C1 segment of cervical spinal cord (tissue), 14 donors: ENCODE results near the gene NHP2.

ENCODE experiments used
- DNase-seq, 14 donors: peaks; one replicate each; lab custom pipeline; 2025; lab: John Stamatoyannopoulos, UW

NHP2 gene

GRCh38 chr5:178176791-178177190 is 23.1 kb upstream of the NHP2 start:
- no peak for DNase-seq

- no peak for DNase-seq
Observed at GRCh38 chr5:178174456-178174855, 20.8 kb upstream of the NHP2 start.

- DNase-seq, result no peak
Observed at GRCh38 chr5:178170455-178170854, 16.8 kb upstream of the NHP2 start.

DNA sequence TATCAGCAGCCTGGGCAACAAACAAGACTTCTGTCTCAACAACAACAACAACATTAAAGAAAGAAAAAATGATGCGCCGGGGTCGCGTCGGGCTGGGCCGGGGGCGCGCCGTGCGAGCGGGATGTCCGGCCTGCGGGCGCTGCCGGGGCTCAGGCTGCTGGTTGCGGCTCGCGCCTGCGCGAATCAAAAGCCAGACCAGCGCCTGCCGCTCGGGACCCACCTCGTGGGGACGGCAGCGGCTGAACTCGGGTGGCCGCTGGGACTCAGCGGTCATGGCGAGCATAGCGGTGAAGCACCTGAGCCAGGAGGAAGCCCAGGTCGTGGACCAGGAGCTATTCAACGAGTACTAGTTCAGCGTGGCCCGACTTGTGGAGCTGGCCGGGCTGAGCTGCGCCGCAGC is 11.9 kb upstream of the NHP2 start:
- DNase-seq, result no peak

- DNase-seq, result peak in 12 of 14 donors; percentile 11 to 77 (median 68)
Observed at GRCh38 chr5:178163772-178164735, 10.4 kb upstream of the NHP2 start.

DNA sequence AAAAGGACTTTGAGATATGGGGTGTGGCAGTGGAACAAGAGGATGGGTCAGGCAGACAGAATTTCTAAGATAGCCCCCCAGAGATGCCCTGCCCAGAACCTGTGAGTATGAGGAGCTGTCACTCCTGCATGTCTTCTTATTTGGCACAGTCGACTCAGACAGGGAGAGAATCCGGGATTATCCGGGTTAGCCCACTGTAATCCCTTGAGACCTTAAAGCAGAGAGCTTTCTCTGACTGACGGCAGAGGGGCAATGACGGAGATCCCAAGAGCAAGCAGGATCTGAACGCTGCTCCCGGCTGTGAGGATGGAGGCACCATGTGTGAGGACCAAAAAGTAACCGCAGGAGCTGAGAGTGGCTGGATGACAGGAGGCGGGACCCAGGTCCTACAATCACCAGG is 8.8 kb upstream of the NHP2 start:
- no peak for DNase-seq

- DNase-seq, result no peak
Observed at GRCh38 chr5:178160176-178160575, 6.5 kb upstream of the NHP2 start.

DNA sequence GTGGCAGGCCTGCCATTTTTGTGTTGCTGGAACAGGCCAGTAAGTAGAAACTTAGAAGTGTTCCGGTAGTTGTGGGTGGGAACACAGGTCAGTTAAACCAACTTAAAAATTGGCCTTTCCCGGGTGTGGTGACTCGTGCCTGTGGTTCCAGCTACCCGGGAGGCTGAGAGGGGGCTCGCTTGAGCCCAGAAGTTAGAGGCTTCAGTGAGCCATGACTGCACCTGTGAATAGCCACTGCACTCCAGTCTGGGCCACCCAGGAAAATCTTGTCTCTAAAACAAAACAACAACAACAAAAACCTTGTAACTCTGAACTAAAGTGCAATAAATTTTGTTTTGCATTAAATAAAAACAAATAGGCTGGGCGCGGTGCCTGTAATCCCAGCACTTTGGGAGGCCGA is 1.4 kb upstream of the NHP2 start:
- DNase-seq, result no peak

DNA sequence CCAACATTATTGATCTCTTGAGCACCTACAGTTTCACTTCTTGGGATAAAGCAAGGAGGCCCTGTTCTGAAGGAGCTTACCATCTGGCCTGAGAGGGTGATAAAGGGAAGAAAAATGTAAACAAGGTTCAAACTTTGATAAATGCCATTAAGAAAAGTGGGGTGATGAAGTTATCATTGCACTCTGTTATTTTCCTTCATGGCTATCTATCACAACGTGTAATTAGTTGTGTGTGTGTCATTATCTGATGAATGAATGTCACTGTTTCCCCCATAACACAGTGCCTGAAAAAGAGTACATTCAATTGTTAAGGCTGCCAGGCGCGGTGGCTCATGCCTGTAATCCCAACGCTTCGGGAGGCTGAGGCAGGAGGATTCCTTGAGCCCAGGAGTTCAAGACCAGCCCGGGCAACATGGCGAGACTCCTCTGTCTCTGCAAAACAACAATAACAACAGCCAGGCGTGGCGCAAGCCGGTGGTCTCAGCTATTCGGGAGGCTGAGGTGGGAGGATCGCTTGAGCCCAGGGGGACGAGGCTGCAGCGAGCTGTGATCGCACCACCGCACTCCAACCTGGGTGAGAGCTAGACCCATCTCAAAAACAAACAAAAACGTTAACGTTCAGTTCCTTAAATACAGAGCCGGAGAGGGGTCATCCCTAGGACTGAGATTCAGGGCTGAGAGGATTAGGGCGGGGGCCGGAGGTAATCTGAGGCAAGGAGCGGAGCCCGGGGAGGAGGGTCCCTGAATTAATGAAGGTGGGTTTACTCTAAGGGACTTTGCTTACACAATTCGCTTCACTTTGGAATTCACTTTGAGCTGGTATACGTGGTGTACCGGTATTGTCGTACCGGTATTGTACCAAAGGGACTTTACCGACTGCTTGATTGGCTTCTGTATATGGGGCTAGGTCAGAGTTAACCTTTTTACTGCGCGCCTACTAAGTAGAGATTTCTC is 917 bp downstream of the NHP2 start:
- DNase-seq, result no peak

DNA sequence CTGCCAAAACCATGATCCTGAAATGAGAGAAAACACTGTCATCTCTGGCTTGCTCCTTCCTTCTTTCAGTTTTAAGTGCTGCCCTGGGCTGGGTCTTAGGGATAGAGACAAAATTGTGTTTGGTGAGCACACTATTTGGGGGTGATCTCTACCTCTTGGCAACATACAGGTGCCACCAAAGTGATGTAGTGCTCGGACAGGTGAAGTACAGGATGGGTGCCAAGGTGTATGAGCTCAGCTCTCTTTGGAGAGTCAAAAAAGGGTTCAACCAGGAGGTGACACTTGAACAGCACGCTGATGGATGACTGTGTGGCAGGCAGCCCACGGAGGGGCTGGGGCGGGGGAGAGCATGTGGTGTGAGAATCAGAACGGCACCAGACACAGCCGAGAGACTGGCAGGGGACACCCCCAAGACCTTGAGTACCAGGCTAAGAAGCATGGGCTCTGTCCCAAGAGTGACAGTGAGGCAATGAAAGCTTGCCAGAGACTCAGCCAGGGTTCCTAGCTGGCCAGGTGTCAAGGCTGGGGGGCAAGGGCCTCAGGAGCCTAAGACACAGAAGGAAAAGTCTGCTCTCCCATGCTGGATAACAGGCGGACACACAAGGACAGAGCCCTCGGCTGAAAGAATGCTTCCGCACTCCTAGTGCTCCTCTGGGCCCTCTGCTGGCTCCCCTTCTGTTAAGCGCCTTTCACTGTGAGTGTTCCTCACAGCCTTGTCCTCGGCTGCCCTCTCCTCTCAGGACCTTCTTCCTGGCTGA is 2.5 kb downstream of the NHP2 start:
- DNase-seq, result no peak

DNA sequence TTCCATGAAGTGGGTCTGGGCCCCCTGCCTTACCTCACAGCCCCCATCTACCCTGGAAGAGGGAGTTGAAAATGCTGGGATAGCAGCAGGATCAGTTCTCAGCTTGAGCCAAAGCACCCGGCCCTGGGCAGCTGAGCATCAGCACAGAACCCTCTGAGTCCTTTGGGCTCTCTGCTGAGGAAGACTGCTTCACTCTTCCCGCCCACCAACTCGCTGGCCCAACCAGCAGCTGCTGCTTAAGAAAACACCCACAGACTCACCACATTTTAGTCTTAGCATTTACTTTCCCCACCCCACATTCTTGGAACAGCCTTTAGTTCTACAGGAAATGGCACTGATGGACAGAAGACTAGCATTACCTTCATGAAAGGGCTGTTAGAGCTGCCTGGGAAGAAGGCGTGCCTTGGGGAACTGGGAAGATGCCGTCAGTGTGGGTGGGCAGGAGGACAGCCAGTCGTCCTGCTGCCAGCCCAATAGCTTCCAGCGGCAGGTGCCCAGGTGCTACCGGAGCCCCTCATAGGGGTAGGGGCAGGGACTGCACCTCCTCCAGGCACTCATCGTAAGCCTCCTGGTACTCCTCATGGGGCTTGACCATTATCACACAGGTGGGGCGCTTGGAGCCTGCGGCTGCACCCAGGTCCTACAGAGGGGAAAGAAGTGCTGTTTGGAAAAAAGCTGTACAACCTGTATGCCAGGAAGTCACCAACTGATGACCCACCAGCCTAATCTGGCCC is 4.3 kb downstream of the NHP2 start:
- DNase-seq, result no peak

DNA sequence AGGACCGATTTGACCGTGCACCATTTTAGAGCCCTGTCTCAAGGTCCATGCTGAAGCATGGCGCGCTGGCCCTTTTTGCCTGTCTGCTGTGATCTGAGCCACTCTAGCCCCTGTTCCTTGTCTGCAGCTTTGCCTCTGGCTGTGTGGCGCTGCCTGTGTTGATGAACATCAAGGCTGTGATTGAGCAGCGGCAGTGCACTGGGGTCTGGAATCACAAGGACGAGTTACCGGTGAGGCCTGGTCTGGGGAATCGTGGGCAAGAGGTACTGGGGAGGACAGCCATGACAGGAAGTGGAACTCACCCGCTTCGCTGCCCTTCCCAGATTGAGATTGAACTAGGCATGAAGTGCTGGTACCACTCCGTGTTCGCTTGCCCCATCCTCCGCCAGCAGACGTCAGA is 6.3 kb downstream of the NHP2 start:
- DNase-seq, result no peak

- DNase-seq, result peak in 1 of 14 donors; percentile 2
Observed at GRCh38 chr5:178145965-178146820, 7.5 kb downstream of the NHP2 start.

GRCh38 chr5:178143901-178144300 is 9.8 kb downstream of the NHP2 start:
- DNase-seq, result no peak

DNA sequence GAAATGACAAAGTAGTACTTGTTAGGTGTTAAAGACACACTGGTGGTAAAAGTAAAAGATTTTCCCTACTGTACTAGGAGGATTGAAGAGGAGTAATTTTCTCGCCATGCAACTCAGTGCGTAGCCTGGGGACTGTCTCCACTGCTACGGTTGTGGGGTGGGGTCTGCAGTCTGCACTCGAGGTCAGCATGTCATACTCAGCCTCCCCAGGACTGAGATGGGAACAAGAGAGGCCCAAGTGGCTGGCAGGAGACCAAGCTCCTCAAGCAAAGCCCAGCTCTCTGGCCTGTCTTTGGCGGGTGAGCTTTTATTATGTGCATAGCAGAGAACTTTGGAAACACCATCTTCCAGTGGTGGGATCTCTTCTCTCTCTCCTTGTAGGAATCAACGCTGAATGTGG is 10.4 kb downstream of the NHP2 start:
- no peak for DNase-seq

DNA sequence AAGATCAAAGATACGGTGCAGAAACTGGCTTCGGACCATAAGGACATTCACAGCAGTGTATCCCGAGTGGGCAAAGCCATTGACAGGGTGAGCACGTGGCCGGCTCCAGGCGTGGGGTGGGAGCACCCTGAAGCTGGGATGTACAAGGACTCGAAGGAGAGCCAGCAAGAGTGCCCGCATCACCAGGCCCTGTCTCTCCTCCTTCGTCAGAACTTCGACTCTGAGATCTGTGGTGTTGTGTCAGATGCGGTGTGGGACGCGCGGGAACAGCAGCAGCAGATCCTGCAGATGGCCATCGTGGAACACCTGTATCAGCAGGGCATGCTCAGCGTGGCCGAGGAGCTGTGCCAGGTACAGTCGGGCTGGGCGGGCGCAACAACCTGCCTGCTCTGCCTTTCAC is 11.0 kb downstream of the NHP2 start:
- DNase-seq, result no peak

- DNase-seq, result no peak
Observed at GRCh38 chr5:178141550-178141949, 12.1 kb downstream of the NHP2 start.

DNA sequence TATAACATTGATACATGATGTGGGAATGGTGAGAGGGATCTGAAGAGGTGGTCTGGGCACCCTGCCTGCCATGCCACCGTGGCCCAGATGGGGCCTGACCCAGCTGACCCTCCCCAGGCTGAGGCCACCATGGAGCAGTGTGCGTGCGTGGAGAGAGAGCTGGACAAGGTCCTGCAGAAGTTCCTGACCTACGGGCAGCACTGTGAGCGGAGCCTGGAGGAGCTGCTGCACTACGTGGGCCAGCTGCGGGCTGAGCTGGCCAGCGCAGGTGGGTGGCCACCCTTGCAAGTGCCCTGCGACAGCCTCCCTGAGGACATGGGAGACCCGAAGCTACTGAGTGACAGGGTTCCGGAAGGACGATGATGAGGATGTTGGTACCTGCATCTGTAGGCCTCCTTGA is 15.7 kb downstream of the NHP2 start:
- no peak for DNase-seq

DNA sequence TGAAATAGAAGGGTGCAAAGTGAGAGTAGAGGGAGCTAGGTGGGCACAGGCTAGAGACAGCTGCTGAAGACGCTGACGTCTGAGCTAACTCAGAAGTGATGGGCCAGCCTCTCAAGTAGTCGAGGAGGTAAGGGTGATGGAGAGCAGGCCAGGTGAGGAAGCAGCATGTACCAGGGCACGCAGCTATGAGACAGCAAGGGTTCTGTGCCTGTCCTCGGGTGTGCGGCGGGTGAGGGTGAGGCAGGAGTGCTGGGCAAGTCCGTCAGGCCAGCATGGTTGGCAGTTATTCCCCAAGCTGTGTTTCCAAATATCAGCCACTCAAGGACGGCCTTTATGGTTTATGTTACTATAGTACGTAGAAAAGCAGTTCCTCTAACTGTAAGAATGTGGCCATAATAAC is 16.7 kb downstream of the NHP2 start:
- no peak for DNase-seq

GRCh38 chr5:178131446-178131996 is 22.2 kb downstream of the NHP2 start:
- no peak for DNase-seq
